GM19395 (cell line): ENCODE data around the gene FKBP1C.
A peak's percentile ranks its signal among the peaks of the same experiment; 100 is the strongest.

Source experiments
- ATAC-seq: cut with Tn5 transposase; IDR thresholded peaks from one replicate; pipeline ENCODE4 v1.9.1; 2021; ENCODE audit warnings: mild to moderate bottlenecking, moderate library complexity; ENCODE audit not compliant: unreplicated experiment

The FKBP1C gene

GRCh38 chr6:63259153-63259552, 47.9 kb downstream of the FKBP1C start:
- ATAC-seq = no peak

GRCh38 chr6:63261820-63262219, 50.6 kb downstream of the FKBP1C start:
- peak; percentile 87 for ATAC-seq
